ENCODE results near the gene UBE2D3. TPM values are rescaled to one million over a fixed set of nuclear protein-coding genes. Genes with fewer than 3 reads are reported as not detected.

The UBE2D3 gene
- total RNA-seq, 1 donor from 2014 or later = 370 TPM

DNA sequence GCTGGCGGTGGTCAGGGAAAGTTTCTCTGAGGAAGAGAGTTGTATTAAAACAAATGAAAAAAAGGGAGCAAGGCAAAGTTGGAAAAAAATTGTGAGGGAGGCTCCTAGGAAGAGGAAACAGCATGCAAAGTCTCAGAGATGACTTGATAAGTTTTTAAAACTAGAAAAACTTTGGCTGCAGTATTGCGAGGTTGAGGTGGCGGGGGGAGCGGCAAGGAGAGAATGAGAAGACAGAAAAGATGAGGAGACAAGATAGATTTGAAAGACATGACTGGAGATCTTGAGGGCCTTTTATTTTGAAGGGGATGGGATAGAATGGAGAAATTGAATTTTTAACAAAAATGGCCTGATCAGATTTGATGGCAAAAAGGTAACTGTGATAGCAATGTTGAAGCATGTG lies 4.8 kb upstream of the UBE2D3 start:
- H3K27me3 Mint-ChIP-seq (ENCODE audit: unreplicated experiment) = peaks cover 17% of the 10 kb centered on the region
- DNase-seq (ENCODE audit: low spot score) = no peak
- no peak overlapping the region for H3K4me3 Mint-ChIP-seq (ENCODE audit: unreplicated experiment)

DNA sequence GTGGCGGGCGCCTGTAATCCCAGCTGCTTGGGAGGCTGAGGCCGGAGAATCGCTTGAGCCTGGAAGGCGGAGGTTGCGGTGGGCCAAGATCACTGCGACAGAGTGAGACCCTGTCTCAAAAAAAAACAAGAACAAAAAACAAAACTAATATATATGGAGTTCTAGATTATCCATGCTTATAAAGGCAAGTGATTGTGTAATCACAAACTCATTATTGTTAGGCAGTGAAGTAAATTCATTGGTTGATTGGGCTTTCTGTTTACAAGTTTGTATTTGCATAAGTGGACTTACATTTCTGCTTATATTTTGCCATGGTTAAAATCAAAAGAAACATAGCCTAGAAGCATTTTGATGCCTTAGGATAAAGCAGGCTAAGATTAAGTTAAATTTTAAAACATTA lies 2.5 kb upstream of the UBE2D3 start:
- no peaks in the 10 kb centered on the region for H3K9me3 Mint-ChIP-seq (ENCODE audit: unreplicated experiment)
- no peak overlapping the region for H3K4me3 Mint-ChIP-seq (ENCODE audit: unreplicated experiment)
- TF ChIP-seq, protein P1, sequence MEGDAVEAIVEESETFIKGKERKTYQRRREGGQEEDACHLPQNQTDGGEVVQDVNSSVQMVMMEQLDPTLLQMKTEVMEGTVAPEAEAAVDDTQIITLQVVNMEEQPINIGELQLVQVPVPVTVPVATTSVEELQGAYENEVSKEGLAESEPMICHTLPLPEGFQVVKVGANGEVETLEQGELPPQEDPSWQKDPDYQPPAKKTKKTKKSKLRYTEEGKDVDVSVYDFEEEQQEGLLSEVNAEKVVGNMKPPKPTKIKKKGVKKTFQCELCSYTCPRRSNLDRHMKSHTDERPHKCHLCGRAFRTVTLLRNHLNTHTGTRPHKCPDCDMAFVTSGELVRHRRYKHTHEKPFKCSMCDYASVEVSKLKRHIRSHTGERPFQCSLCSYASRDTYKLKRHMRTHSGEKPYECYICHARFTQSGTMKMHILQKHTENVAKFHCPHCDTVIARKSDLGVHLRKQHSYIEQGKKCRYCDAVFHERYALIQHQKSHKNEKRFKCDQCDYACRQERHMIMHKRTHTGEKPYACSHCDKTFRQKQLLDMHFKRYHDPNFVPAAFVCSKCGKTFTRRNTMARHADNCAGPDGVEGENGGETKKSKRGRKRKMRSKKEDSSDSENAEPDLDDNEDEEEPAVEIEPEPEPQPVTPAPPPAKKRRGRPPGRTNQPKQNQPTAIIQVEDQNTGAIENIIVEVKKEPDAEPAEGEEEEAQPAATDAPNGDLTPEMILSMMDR (IDR thresholded peaks at IDR 0.05; ENCODE audit: unreplicated experiment) = no peak
- peaks cover 8% of the 10 kb centered on the region for H3K36me3 Mint-ChIP-seq (ENCODE audit: low read depth, unreplicated experiment)
- no peak for DNase-seq (ENCODE audit: low spot score)
- peaks cover 18% of the 10 kb centered on the region for H3K4me1 Mint-ChIP-seq (ENCODE audit: unreplicated experiment)
- H3K27ac Mint-ChIP-seq (ENCODE audit: unreplicated experiment) = no peak overlapping the region
- peaks cover 17% of the 10 kb centered on the region for H3K27me3 Mint-ChIP-seq (ENCODE audit: unreplicated experiment)

More for the DNA sequence above, 4.8 kb upstream of the UBE2D3 start:
- Mint-ChIP-seq H3K4me1 (ENCODE audit: unreplicated experiment) (peaks cover 18% of the 10 kb centered on the region), H3K36me3 (ENCODE audit: low read depth, unreplicated experiment) (peaks cover 8% of the 10 kb centered on the region), H3K9me3 (ENCODE audit: unreplicated experiment) (no peaks in the 10 kb centered on the region), H3K27ac (ENCODE audit: unreplicated experiment) (no peak overlapping the region)
- TF ChIP-seq, protein P1 (IDR thresholded peaks at IDR 0.05; ENCODE audit: unreplicated experiment) = no peak

DNA sequence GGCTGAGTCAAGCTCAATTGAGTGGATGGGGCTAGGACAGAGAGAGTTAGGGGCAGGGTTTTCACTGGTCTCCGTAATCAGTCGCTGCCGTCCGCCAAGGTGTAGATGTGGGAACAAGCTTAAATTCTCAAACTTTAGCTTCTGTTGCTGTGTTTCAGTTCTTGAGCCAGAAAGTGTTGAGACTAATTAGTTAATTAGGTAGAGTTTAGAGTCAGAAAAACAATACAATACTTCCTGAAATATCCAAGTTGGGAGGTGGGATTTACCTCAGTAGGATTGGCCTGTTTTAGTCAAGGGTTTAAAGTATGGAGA lies 1.1 kb upstream of the UBE2D3 start:
- Mint-ChIP-seq H3K27me3 (ENCODE audit: unreplicated experiment) (peaks cover 17% of the 10 kb centered on the region), H3K4me1 (ENCODE audit: unreplicated experiment) (peaks cover 24% of the 10 kb centered on the region), H3K4me3 (ENCODE audit: unreplicated experiment) (no peak overlapping the region), H3K27ac (ENCODE audit: unreplicated experiment) (no peak overlapping the region), H3K9me3 (ENCODE audit: unreplicated experiment) (no peaks in the 10 kb centered on the region), H3K36me3 (ENCODE audit: low read depth, unreplicated experiment) (peaks cover 8% of the 10 kb centered on the region)
- TF ChIP-seq, protein P1 (IDR thresholded peaks at IDR 0.05; ENCODE audit: unreplicated experiment) = no peak
- DNase-seq (ENCODE audit: low spot score) = no peak

DNA sequence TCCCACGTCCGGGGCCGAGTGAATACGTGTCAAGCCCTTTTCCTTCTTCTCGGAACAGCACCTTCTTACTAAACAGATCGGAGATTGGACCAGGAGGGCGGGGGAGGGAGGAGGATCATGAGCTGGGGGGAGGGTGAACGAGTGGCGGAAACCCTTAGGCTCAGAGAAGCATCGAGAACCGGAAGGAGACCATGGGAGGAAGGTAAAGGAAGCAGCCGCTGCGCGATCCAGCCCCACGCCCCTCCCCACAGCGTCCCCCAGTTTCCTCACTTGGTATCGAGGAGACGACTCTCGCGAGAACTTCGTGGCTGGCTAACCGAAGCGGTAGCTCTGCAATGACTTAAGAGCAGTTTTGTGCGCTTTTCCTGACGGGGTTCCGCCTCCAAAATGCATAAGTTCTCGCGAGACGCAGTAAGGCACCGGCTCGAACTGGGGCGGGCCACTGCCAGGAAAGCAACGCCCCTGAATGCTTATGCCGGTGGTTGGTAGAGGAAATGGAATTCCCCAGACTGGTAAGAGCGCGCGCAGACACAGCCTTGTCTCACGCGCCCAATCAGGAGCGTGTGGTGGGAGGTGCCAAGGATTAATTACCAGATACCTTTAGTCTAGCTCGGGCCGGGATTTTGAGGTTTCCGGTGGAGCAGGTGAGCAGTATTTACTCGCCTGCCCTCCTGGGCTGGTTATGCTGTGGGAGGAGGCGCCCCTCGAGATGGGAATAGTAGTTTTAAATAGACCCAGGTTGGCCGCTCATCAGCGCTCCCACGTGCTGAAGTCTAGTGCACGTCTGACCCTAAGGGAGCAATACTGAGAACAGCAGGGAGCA lies 534 bp upstream of the UBE2D3 start:
- Mint-ChIP-seq H3K4me1 (ENCODE audit: unreplicated experiment) (peaks cover 27% of the 10 kb centered on the region), H3K36me3 (ENCODE audit: low read depth, unreplicated experiment) (peaks cover 10% of the 10 kb centered on the region), H3K9me3 (ENCODE audit: unreplicated experiment) (no peaks in the 10 kb centered on the region), H3K27me3 (ENCODE audit: unreplicated experiment) (peaks cover 17% of the 10 kb centered on the region), H3K4me3 (ENCODE audit: unreplicated experiment) (no peak overlapping the region), H3K27ac (ENCODE audit: unreplicated experiment) (no peak overlapping the region)
- peak; percentile 94 for DNase-seq (ENCODE audit: low spot score)
- TF ChIP-seq, protein P1 (IDR thresholded peaks at IDR 0.05; ENCODE audit: unreplicated experiment) = no peak

DNA sequence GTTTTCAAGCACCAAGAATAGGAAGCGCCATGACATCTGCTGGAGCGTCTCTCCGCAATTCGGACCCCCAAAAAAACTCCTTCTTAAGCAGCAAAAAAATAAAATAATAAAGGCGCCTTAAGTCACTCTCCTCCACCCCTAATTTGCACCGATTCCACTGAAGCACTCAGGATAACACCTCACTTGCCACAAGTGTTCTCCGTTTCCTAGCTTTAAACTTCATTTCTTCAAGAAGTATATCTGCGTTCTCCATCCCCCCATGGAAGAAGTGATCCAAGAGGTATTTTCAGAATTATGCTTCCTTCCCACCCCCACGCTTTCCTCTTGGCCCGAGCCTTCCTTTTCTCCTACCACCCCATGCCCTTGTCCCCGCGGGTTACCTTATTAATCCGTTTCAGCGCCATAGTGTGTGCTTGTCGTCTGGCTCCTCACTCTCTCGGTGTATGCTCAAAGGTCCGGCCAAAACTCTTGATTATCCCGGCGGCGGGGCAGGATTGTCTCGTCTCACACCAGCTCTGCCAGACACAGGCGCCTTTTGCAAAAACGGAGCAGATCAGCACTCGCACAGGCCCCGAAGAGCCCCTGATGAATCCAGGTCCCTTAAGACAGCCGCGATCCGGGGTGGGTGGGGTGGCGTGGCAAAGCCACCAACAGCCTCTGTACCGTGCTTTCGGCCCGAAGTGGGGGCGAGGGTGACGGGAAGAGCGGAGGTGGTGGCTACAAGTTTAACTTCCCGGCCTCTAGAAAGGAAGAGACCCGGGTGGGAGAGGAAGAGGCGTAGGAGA lies 1.1 kb downstream of the UBE2D3 start:
- no peak for DNase-seq (ENCODE audit: low spot score)
- H3K9me3 Mint-ChIP-seq (ENCODE audit: unreplicated experiment) = no peaks in the 10 kb centered on the region

More for the DNA sequence above, 1.1 kb downstream of the UBE2D3 start:
- no peak overlapping the region for H3K4me3 Mint-ChIP-seq (ENCODE audit: unreplicated experiment)
- peaks cover 30% of the 10 kb centered on the region for H3K4me1 Mint-ChIP-seq (ENCODE audit: unreplicated experiment)
- H3K27ac Mint-ChIP-seq (ENCODE audit: unreplicated experiment) = no peak overlapping the region
- H3K36me3 Mint-ChIP-seq (ENCODE audit: low read depth, unreplicated experiment) = peaks cover 12% of the 10 kb centered on the region
- TF ChIP-seq, protein P1 (IDR thresholded peaks at IDR 0.05; ENCODE audit: unreplicated experiment) = no peak
- peaks cover 17% of the 10 kb centered on the region for H3K27me3 Mint-ChIP-seq (ENCODE audit: unreplicated experiment)

Measured in endothelial cell (in vitro differentiated cells).